CD4-positive, alpha-beta T cell treated with Interleukin-15 for 1 hour (primary cell): Measurements from ENCODE around the gene GSTA5.
"Not testable (repeated sequence)": the region's sequence is repeated elsewhere in the genome, so short reads cannot be mapped to it uniquely, and the experiment has no call there.

Experiments
- DNase-seq: peaks from one replicate; pipeline ENCODE4 v3.0.0-alpha.2; 2020

GSTA5 gene

DNA sequence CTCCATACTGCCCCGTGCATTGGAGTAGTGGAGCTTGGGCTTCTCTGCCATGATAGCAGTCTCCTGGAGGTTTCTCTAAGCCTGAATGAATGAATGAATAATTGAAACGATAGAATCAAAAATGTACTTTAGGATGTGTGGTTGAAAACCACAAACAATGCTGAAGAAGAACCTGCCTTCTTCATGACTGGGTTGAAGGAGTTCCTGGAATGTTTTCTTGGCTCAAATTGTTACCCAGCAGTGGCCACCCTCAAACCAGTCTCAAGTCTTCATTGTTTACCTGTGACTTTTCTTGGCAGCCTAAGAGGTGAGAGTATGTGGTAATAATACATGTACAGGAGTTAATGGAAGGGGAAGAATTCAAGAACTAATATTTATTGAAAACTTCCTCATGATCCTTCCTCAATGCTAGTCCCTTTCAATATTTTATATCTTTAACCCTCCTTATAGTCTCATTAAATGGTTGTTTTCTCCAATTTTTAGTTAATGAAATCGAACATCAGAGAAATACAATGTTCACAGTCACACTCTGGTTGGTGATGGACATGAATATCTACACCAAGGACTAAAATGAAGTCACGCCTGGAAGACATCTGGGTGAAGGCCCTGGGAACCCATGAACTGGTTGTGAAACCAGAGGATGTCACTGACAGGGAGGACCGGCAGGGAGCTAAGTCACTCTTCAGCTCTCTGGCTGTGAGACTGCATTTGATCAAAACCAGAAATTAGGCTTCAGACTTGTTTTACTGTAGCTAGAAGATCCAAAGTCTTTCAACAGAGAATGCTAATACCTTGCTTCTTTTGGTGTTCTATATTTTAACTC lies at the start of gene GSTA5:
GSTA5 (minus strand) TSS at position 51 of the 823 bp plus-strand sequence.
- DNase-seq: no peak

DNA sequence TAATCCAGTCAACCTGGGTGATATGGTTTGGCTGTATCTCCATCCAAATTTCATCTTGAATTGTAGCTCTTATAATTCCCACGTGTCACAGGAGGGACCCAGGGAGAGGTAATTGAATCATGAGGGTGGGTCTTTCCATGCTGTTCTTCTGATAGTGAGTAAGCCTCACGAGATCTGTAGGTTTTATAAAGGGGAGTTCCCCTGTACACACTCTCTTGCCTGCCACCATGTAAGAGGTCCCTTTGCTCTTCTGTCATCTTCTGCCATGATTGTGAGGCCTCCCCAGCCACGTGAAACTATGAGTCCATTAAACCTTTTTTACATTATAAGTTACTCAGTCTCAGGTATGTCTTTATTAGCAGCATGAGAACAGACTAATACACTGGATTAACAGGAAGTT lies 49.4 kb upstream of the GSTA5 start:
- DNase-seq: no peak

DNA sequence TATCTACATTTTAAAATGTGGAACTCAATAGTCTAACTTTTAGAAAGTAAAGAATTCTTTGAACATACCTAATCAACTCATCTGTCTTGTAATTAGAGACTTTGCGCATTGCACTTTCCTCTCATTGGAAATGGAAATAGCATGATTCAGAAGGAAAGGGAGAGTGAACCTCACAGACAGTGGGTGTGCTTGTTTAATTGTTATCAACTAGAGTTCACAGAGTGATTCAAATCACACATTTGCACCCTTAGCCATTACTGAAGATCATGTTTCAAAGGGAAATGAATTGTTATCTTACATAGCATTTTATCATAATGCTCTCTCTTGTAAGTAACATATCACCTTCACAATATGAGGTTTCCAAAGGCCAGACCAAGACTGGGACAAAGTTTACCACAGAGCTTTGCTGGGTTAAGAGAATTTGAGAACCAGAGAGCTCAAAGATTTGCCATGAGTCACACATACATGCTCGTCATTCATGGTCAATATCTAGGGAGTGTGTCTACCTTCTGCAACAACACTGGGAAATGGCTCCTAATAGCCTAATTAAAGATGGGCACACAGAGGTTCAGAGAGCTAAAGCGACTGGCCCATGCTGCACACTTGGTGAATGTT lies 47.4 kb upstream of the GSTA5 start:
- DNase-seq: no peak

DNA sequence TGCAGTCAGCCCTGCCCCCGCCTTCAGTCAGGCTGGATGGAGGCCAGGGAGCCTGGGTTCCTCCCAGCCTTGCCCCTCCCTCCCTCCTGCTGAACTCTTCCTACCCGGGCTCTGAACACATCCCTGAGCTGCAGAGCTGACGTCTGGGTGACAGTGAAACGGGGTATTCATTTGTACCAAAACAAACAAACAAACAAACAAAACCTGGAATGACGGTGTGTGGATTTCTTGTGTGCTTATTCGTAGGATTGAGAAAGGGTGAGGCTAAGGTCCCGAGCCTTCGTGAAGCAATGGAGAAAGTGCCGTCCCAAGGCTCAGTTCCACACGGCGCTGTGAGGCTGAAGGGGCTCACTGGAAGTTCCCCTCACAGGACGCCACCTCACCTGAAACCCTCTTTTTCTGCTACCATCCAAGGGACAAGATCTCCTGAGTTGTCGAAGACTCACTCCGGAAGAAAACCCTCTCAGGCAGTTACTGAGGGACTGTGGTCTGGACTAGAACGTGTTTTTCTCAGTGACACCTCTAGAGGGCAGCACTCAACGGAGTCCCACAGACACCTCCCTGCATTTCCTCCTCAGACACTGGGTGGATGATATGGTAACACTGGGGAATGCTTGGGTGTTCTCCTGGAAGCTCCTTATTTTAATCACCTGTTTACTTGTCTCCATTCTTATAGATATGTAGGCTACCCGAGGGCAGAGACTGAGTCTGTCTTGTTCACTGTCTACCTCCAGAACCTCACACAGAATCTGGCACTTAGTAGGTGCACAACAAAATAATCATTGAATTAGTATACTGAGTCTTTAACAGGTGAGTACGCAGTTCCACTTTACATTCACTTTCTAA lies 41.6 kb upstream of the GSTA5 start:
- DNase-seq: peak; percentile 65

DNA sequence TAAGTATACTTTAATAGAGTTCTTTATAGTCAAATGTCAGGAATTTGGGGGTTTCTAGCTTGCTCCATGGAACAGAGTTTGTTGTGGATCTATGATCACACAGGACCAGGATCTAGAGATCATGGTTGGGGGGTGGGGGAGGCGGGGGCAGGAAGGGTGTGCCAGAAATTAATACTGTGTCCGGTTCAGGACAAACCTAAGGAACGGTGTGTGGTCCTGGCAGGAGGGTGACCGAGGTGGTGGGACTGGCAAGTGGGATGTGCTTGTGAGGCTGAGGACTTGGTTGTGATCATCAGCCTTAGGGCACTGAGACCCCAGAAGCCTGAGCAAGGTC lies 41.0 kb upstream of the GSTA5 start:
- no peak for DNase-seq

DNA sequence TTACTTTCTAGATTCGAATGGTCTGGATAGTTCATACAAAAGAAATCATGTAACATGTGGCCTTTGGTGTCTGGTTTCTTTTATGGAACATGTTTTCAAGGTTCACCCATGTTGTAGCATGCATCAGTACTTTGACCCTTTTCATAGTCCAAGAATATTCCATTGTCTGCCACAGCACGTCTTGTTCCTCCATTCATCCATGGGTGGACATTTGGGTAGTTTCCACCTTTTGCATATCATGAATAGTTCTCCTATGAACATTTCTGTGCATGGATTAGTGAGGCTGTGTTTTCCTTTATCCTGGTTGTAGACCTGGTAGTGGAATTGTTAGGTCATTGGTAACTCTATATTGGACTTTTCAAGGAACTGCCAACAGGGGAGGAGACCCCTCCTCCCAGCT lies 37.2 kb upstream of the GSTA5 start:
- DNase-seq: no peak

DNA sequence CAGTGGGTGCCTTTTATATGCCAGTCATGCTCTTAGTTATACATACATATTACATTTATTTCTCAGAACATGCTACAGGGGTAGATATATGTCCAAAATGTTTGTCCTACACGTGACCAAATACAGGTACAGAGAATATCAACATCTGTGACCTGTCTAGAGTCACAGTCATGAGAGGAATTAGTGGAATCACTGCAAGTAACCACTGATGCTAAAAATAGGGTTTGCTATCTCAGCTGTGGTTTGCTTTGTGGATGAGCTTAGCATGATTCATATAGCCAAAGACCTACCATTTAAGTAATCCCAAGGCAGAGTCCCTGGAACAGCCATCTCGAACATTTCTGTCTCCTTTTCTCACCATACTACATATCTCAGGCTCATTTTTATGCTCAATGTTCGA lies 36.6 kb upstream of the GSTA5 start:
- no peak for DNase-seq

DNA sequence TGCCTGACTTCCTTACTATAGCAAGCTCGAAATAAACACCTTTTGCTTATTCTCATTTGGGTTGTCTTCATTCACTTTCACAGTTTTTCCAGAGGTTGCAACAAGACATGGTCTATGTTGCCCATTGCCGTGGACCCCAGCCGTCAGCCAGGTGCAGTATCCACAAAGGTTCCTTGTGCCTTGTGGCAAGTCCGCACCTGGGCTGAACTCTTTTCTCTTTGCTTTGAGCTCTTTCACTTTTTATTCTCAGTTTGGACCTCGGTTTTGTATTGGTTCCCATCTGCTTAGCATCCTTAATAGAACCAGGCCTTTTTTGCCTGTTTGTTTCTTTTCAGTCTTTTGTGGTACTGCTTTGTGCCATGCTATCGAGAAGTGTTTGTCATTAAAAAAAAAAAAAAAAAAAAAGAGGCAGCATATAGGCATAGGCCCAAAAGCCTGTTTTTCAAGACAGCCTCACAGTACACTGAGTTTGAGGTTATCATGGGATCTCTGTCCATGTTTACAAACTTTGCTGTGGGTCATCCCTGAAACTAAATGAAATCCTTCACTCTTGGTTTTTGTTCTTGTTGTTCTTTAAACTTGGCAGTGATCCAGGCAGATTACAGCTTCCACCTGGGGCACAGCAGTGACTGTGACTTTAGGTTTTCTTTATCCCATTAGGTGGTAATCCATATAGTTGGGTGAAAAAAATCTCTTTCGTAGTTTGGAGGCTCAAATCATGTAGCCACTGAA lies 35.6 kb upstream of the GSTA5 start:
- DNase-seq: no peak

DNA sequence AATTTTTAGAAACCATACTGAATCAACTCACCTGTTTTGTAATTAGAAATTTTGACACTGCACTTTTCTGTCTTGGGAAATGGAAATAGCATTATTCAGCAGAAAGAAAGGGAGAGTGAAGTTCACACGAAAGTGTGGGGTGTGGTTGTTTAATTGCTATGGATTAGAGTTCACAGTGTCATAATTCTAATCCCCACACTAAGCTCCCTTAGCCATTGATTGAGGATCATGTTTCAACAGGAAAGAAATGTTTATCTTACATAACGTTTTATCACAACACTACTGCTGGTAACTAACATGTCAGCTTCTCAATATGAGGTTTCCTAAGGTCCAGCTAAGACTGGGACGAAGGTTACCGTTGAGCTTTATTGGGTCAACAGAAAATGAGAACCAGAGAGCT lies 31.4 kb upstream of the GSTA5 start:
- no peak for DNase-seq

DNA sequence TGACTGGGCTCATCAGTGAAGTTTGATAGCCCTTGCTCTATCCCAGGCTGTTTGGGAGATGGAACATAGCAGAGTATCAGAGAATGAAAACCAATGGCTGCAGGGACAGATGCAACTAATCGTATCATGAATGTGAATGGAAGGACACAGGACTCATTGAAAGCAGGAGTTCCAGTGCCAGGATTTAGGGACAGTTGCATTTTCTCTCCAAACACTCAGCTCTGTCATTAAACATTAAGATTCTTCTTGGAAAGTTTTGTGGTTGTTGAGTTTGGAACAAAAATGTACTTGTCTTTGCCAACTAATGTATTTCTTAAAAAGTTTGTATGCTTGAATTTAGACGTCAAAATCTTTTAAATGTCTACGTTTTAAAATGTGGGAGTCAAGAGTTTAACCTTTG lies 31.0 kb upstream of the GSTA5 start:
- DNase-seq: no peak

DNA sequence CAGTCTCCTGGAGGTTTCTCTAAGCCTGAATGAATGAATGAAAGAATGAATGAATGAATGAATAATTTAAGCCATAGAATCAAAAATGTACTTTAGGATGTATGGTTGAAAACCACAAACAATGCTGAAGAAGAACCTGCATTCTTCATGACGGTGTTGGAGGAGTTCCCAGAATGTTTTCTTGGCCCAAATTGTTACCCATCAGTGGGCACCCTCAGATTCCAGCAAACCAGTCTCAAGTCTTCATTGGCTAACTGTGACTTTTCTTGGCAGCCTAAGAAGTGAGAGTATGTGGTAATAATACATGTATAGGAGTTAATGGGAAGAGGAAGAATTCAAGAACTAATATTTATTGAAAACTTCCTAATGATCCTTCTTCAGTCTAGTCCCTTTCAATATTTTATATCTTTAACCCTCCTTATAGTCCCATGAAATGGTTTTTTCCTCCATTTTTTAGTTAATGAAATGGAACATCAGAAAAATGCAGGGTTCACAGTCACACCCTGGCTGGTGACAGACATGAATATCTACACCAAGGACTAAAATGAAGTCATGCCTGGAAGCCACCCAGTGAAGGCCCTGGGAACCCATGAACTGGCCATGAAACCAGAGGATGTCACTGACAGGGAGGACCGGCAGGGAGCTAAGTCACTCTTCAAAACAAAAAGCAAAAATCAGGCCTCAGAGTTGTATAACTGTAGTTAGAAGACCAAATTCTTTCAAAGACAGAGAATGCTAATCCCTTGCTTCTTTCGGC lies 29.9 kb upstream of the GSTA5 start:
- DNase-seq: not testable (repeated sequence)

DNA sequence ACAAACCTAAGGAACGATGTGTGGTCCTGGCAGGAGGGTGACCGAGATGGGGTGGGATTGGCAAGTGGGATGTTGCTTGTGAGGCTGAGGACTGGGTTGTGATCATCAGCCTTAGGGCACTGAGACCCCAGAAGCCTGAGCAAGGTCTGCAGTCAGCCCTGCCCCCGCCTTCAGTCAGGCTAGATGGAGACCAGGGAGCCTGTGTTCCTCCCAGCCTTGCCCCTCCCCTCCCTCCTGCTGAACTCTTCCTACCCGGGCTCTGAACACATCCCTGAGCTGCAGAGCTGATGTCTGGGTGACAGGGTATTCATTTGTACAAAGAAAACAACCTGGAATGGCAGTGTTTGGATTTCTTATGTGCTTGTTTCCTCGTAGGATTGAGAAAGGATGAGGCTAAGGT lies 28.3 kb upstream of the GSTA5 start:
- not testable (repeated sequence) for DNase-seq

DNA sequence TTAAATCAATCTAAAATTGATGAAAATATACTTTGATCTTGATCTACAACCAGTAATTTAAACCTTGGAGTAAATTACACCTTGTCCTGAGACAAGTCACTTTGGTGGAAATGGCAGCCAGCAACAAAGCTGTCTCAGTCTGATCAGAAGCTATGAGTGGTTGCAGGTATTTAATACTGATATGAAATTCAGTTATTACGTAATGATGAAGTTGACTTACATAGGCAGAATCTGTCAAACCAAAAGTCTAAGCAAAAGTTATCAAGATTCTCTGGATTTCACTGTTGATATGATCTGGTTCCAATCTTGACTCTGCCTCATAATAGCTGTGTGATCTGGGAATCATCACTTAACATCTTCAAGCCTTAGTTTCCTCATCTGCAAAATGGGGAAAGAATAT lies 27.6 kb upstream of the GSTA5 start:
- DNase-seq: no peak

DNA sequence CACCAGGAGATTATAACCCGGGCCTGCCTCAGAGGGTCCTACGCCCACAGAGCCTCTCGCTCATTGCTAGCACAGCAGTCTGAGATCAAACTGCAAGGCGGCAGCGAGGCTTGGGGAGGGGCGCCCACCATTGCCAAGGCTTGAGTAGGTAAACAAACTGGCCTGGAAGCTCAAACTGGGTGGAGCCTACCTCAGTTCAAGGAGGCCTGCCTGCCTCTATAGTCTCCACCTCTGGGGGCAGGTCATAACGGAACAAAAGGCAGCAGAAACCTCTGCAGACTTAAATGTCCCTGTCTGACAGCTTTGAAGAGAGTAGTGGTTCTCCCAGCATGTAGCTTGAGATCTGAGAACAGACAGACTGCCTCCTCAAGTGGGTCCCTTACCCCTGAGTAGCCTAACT lies 20.5 kb upstream of the GSTA5 start:
- not testable (repeated sequence) for DNase-seq

DNA sequence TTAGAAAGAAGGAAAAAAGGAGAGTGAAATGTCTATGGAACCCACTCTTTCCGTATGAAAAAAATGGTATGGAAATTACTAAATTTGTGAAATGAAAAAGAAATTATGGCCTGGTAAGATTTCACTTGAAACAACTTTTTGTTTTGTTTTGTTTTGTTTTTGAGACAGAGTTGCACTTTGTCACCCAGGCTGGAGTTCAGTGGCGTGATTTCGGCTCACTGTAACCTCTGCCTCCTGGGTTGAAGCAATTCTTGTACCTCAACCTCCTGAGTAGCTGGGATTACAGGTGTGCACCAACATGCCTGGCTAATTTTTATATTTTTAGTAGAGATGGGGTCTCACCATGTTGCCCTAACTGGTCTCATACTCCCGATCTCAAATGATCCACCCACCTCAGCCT lies 17.8 kb upstream of the GSTA5 start:
- no peak for DNase-seq

DNA sequence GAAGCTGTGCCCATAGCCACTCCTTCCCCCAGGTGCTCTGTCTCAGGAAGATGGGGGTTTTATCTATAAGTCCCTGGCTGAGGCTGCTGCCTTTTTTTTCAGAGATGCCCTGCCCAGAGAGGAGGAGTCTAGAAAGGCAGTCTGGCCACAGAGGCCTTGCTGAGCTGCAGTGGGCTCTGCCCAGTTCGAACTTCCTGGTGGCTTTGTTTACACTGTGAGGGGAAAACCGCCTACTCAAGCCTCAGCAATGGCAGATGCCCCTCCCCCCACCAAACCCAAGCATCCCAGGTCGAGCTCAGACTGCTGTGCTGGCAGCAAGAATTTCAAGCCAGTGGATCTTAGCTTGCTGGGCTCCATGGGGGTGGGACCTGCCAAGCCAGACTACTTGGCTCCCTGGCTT lies 15.5 kb upstream of the GSTA5 start:
- not testable (repeated sequence) for DNase-seq

DNA sequence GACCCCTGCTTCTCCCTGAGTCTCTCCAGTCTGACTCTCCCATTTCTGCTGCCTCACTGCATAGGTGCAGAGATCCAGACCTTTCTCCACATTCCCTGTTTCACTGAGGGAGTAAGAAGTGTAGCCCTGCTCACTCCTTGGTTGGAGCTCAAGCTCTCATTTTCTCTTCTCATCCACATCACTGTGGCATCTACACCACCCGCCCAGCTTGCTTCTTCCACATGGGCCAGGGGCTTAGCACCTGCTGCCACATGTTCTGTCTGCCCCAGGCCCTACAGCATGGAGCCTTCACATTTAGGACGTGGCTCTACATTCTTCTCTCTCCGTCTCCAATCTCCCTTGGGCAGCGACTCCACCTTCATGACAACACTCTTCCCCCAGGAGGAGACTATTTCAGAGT lies 8.5 kb upstream of the GSTA5 start:
- DNase-seq: no peak

DNA sequence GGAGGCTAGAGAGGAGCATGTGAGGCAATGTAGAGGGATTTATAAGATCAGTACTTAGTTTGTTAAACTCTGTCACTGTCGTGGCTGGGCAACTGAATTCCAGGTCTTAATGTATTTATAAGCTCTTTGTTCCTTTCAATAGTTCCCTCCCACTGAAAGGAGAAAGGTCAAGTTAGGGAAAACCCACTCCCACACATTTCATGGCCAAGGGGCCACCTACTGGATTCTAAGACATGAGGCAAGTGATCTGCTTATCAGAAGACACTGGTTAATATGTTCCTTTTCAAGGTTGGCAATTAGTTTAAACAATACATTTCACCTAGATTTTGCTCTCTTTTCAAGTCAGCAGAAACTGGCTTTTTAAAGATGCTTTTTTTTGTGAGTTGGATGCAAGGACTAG lies 5.4 kb upstream of the GSTA5 start:
- no peak for DNase-seq

DNA sequence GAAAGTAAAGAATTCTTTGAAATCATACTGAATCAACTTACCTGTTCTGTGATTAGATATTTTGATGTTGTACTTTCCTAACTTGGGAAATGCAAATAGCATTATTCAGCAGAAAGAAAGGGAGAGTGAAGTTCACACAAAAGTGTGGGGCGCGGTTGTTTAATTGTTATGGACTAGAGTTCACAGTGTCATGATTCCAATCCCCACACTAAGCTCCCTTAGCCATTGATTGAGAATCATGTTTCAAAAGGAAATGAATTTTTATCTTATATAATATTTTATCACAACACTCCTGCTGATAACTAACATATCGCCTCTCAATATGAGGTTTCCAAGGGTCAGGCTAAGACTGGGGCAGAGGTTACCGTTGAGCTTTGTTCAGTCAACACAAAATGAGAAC lies 3.0 kb upstream of the GSTA5 start:
- no peak for DNase-seq

DNA sequence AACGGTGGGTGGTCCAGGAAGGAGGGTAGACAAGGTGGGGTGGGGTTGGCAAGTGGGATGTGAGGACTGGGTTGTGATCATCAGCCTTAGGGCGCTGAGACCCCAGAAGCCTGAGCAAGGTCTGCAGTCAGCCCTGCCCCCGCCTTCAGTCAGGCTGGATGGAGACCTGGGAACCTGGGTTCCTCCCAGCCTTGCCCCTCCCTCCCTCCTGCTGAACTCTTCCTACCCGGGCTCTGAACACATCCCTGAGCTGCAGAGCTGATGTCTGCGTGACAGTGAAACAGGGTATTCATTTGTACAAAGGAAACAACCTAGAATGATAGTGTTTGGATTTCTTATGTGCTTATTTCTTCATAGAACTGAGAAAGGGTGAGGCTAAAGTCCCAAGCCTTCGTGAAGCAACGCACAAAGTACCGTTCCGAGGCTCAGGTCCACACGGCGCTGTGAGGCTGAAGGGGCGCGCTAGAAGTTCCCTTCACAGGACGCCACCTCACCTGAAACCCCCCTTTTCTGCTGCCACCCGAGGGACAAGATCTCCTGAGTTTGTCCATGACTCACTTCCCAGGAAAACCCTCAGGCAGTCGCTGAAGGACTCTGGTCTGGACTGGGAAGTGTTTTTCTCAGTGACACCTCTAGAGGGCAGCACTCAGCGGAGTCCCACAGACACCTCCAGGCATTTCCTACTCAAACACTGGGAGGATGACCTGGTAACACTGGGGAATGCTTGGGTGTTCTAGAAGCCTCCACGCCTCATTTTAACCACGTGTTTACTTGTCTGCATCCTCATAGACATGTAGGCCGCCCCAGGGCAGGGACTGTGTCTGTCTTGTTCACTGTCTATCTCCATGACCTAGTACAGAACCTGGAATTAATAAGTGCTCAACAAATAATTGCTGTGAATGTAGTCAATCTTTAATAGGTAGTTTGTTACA lies 1.2 kb downstream of the GSTA5 start:
- DNase-seq: no peak

DNA sequence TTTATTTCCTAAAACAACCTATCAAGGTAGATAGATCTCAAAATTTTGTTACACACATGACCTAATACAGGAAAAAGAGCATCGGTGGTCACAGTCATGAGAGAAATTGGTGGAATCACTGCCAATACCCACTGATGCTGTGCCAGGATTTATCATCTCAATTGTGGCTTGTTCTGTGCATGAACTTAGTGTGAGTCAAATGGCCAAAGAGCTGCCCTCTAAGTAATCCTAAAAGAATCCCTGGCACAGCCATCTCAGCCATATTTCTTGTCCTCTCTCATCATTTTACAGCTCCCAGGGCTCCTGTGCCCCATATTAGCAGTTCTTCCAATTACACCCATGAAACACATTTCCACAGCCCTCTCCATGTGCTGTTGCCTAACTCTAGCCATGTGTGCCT lies 6.1 kb downstream of the GSTA5 start:
- DNase-seq: no peak
